SK-N-SH (cell line): Measurements from ENCODE around the gene TRIM10.

Experiments used
- CTCF ChIP-seq: fragments of 200-600 bp; sonication (generic); IDR thresholded peaks from 2 replicates; pipeline ENCODE4 v1.6.1; 2017; ENCODE audit warnings: antibody characterized with exemption, mild to moderate bottlenecking, moderate library complexity
- EP300 ChIP-seq, 2 experiments: IDR thresholded peaks; 2 replicates each; pipeline versions ENCODE4 v1.4.0 to v1.6.1; 2012; ENCODE audit warnings: borderline replicate concordance in 1 of 2, low read depth in 1 of 2, low read length in 1 of 2
- FOSL2 ChIP-seq: IDR thresholded peaks from 2 replicates; pipeline ENCODE4 v1.4.0; 2012; ENCODE audit warnings: low read depth, mild to moderate bottlenecking, moderate library complexity, borderline replicate concordance
- FOXJ3 ChIP-seq: sonication (generic); formaldehyde crosslinking; IDR thresholded peaks from 2 replicates; pipeline ENCODE4 v1.5.1; 2020; ENCODE audit warnings: mild to moderate bottlenecking, missing genetic modification reagents
- MAX ChIP-seq: IDR thresholded peaks from 2 replicates; pipeline ENCODE4 v1.4.0; 2012; ENCODE audit warnings: low read depth
- NFIC ChIP-seq: IDR thresholded peaks from 2 replicates; pipeline ENCODE4 v1.4.0; 2012; ENCODE audit warnings: borderline replicate concordance
- POLR2AphosphoS5 ChIP-seq: IDR thresholded peaks from 2 replicates; pipeline ENCODE4 v1.6.1; 2012; ENCODE audit warnings: low read depth, low read length
- RAD21 ChIP-seq: IDR thresholded peaks from 2 replicates; pipeline ENCODE4 v1.6.1; 2012; ENCODE audit warnings: mild to moderate bottlenecking, low read length
- REST ChIP-seq: IDR thresholded peaks from 2 replicates; pipeline ENCODE4 v1.6.1; 2012; ENCODE audit warnings: mild to moderate bottlenecking, low read depth, low read length, moderate library complexity
- USF2 ChIP-seq: fragments of 150-350 bp; IDR thresholded peaks from 2 replicates; pipeline ENCODE4 v1.6.1; 2017; ENCODE audit warnings: antibody characterized with exemption, low read length, low read depth, borderline replicate concordance

GRCh38 chr6:30127238-30128093, 33.5 kb downstream of the TRIM10 start:
- TF ChIP-seq RAD21 (no peak), EP300 (IDR thresholded peaks at IDR 0.05; ENCODE audit: borderline replicate concordance in 1 of 2, low read depth in 1 of 2, low read length in 1 of 2) (no peak), FOXJ3 (no peak), CTCF (no peak), USF2 (no peak), MAX (no peak), REST (no peak), POLR2AphosphoS5 (no peak), NFIC (no peak), FOSL2 (no peak)
